Spleen (tissue), 3 donors: ENCODE measurements around the gene PIGR.

Source experiments
- POLR2A ChIP-seq, 3 donors: fragments of 450-650 bp; IDR thresholded peaks; one replicate each; pipeline ENCODE4 v1.5.1; 2017; ENCODE audit warnings: antibody characterized with exemption in 3 of 3, mild to moderate bottlenecking in 1 of 3
- POLR2AphosphoS5 ChIP-seq, 3 donors: sonication (generic); formaldehyde crosslinking; IDR thresholded peaks; one replicate each; pipeline ENCODE4 v1.5.1; 2017; ENCODE audit warnings: antibody characterized with exemption in 3 of 3

GRCh38 chr1:206946261-206946660 lies at the start of gene PIGR:
- TF ChIP-seq POLR2A (IDR thresholded peaks at IDR 0.05) (no peak), POLR2AphosphoS5 (IDR thresholded peaks at IDR 0.05) (no peak)
